SK-N-SH (cell line): Measurements from ENCODE around the gene ACCS. TPM values are rescaled to one million over a fixed set of nuclear protein-coding genes. Genes with fewer than 3 reads are reported as not detected.
A peak's percentile ranks its signal among the peaks of the same experiment; 100 is the strongest.

ENCODE experiments used
- CTCF ChIA-PET: fragments of 300-600, 350-600 bp; formaldehyde crosslinking; extraction: SDS; loops from one replicate; lab custom pipeline; 2021; lab: Yijun Ruan, JAX
- POLR2A ChIA-PET: fragments of 350-600 bp; sonication (Branson Sonifier 250); formaldehyde crosslinking; extraction: SDS; loops from one replicate; lab custom pipeline; 2020; ENCODE audit warnings: antibody characterized with exemption, inconsistent platforms; lab: Yijun Ruan, JAX
- DNase-seq: peaks from one replicate; pipeline ENCODE4 v3.0.0; 2012
- H2AFZ ChIP-seq: fragments of 200-600 bp; sonication (generic); 2 replicates; pipeline ENCODE4 v1.8.1; 2016; ENCODE audit warnings: antibody characterized with exemption, mild to moderate bottlenecking, low read depth
- H3F3A ChIP-seq: fragments of 200-600 bp; sonication (generic); replicated peaks from 2 replicates; pipeline ENCODE3; 2016; ENCODE audit warnings: antibody characterized with exemption, mild to moderate bottlenecking; ENCODE audit not compliant: insufficient read depth
- H3K27ac ChIP-seq, 2 experiments: fragments of 200-500 bp in 1 of 2; fragments of 200-600 bp in 1 of 2; sonication (Bioruptor generic) in 1 of 2; sonication (generic), shearing (Covaris generic) in 1 of 2; 2 replicates each; pipeline versions ENCODE4 v1.5.1 to v1.6.1; 2014 to 2016; ENCODE audit warnings: low read depth in 2 of 2, inconsistent platforms in 1 of 2, low read length in 1 of 2, mild to moderate bottlenecking in 1 of 2, mixed read lengths in 1 of 2
- H3K27me3 ChIP-seq: fragments of 200-600 bp; sonication (generic), shearing (Covaris generic); 2 replicates; pipeline ENCODE4 v1.6.1; 2016; ENCODE audit warnings: mixed run types; ENCODE audit not compliant: insufficient read depth
- H3K36me3 ChIP-seq, 2 experiments: fragments of 200-500 bp in 1 of 2; fragments of 200-600 bp in 1 of 2; sonication (Bioruptor generic) in 1 of 2; sonication (generic) in 1 of 2; replicated peaks in 1 of 2; 2 replicates each; pipeline versions ENCODE3 to v1.5.1; 2014 to 2016; ENCODE audit warnings: low read length in 1 of 2, mild to moderate bottlenecking in 1 of 2; ENCODE audit not compliant: insufficient read depth in 2 of 2, control insufficient read depth in 1 of 2
- H3K4me1 ChIP-seq, 2 experiments: fragments of 200-500 bp in 1 of 2; fragments of 200-600 bp in 1 of 2; sonication (Bioruptor generic) in 1 of 2; sonication (generic), shearing (Covaris generic) in 1 of 2; 2 replicates each; pipeline versions ENCODE4 v1.5.1 to v1.6.1; 2014 to 2016; ENCODE audit warnings: low read depth in 1 of 2, low read length in 1 of 2, mixed run types in 1 of 2; ENCODE audit not compliant: insufficient read depth in 2 of 2, control insufficient read depth in 1 of 2
- H3K4me2 ChIP-seq: fragments of 200-600 bp; sonication (generic), shearing (Covaris generic); 2 replicates; pipeline ENCODE4 v1.6.1; 2017; ENCODE audit warnings: mixed run types
- H3K4me3 ChIP-seq, 2 experiments: fragments of 200-500 bp in 1 of 2; fragments of 200-600 bp in 1 of 2; sonication (Bioruptor generic) in 1 of 2; sonication (generic), shearing (Covaris generic) in 1 of 2; 2 replicates each; pipeline versions ENCODE4 v1.5.1 to v1.8.1; 2014 to 2016; ENCODE audit warnings: low read depth in 2 of 2, inconsistent platforms in 1 of 2, low read length in 1 of 2, mild to moderate bottlenecking in 1 of 2, mixed read lengths in 1 of 2, moderate library complexity in 1 of 2
- H3K79me2 ChIP-seq: fragments of 200-600 bp; sonication (generic); 2 replicates; pipeline ENCODE4 v1.8.1; 2017; ENCODE audit warnings: mild to moderate bottlenecking; ENCODE audit not compliant: insufficient read depth
- H3K9ac ChIP-seq: fragments of 200-600 bp; sonication (generic); 2 replicates; pipeline ENCODE4 v1.6.1; 2017; ENCODE audit warnings: mixed run types
- H3K9me2 ChIP-seq: fragments of 200-600 bp; sonication (generic); 2 replicates; pipeline ENCODE4 v1.6.1; 2017; ENCODE audit warnings: mixed run types
- H3K9me3 ChIP-seq: fragments of 200-600 bp; sonication (generic); 2 replicates; pipeline ENCODE4 v1.6.1; 2017; ENCODE audit warnings: mixed run types, mild to moderate bottlenecking, moderate library complexity
- H4K20me1 ChIP-seq: fragments of 200-600 bp; sonication (generic); 2 replicates; pipeline ENCODE4 v1.6.1; 2017; ENCODE audit warnings: mild to moderate bottlenecking, mixed run types; ENCODE audit not compliant: insufficient read depth
- CHD2 ChIP-seq: fragments of 150-350 bp; IDR thresholded peaks from 2 replicates; pipeline ENCODE4 v1.6.1; 2018; ENCODE audit warnings: low read length; ENCODE audit not compliant: partially characterized antibody
- ELF1 ChIP-seq: IDR thresholded peaks from 2 replicates; pipeline ENCODE4 v1.4.0; 2012
- JUND ChIP-seq: IDR thresholded peaks from 2 replicates; pipeline ENCODE4 v1.4.0; 2012
- POLR2AphosphoS5 ChIP-seq: IDR thresholded peaks from 2 replicates; pipeline ENCODE4 v1.6.1; 2012; ENCODE audit warnings: low read depth, low read length
- RAD21 ChIP-seq: IDR thresholded peaks from 2 replicates; pipeline ENCODE4 v1.6.1; 2012; ENCODE audit warnings: mild to moderate bottlenecking, low read length
- RFX5 ChIP-seq: IDR thresholded peaks from 2 replicates; pipeline ENCODE4 v1.6.1; 2012; ENCODE audit warnings: mild to moderate bottlenecking, improper control_type of control experiment, low read length
- SIN3A ChIP-seq: IDR thresholded peaks from 2 replicates; pipeline ENCODE4 v1.6.1; 2012; ENCODE audit warnings: low read depth, mild to moderate bottlenecking, low read length, moderate library complexity, borderline replicate concordance
- SMC3 ChIP-seq: IDR thresholded peaks from 2 replicates; pipeline ENCODE4 v1.6.1; 2012; ENCODE audit warnings: low read depth, low read length, improper control_type of control experiment
- WGBS: methylation state at CpG from one replicate; pipeline ENCODE4 v1.1.6; 2017; ENCODE audit warnings: low lambda C conversion rate; 5-methylcytosine and 5-hydroxymethylcytosine counted together
- polyA plus RNA-seq, 3 experiments: library from polyadenylated mRNA; depleted of rRNA; stranded (reverse); fragments of >200 nt; gene quantifications; 2 replicates each; pipeline ENCODE4 v1.2.3, GENCODE V29; 2012
- TF ChIP-seq, protein P1 (sequence below): IDR thresholded peaks from 2 replicates; pipeline ENCODE4 v1.4.0; 2012; ENCODE audit warnings: low read depth, borderline replicate concordance
- TF ChIP-seq, protein P2 (sequence below): fragments of 150-350 bp; IDR thresholded peaks from 2 replicates; pipeline ENCODE4 v1.6.1; 2017; ENCODE audit warnings: antibody characterized with exemption, low read length, low read depth, borderline replicate concordance

Gene ACCS
- polyA plus RNA-seq, 1 of the 3 experiments (the other 2 are of a cell fraction): 28.5 TPM

DNA sequence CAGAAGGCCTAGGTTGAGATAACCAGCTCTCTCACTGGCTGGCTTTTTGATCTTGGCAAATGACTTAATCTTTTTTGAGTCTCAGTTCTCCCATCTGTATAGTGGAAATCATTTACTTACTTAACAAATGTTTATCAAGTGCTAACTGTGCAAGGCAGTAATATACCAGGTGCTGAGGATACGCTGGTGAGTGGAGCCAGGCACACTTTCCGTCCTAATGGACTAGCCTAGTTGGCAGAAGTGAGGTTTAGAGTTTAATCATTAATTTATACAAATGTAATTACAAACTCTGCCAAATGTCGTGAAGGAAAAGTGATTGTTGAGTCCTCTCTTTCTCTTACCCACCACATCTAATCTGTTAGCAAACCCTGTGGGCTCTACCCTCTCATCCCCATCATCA, 62.7 kb downstream of the ACCS start:
- peaks cover 32 to 68% of the 10 kb centered on the region in 2 experiments for H3K36me3 ChIP-seq
- CTCF ChIA-PET: interaction anchor here (1.5 kb wide), 1 partner anchor 18 kb away, joined by 8 read pairs; no protein-coding TSS in a partner anchor
- WGBS: 75% methylated on average over 3 of the region's 3 CpGs
- H3K9me3 ChIP-seq: no peaks in the 10 kb centered on the region
- peaks cover 7 to 9% of the 10 kb centered on the region in 2 experiments; a peak in 2 of 4 replicates for H3K4me1 ChIP-seq
- no peak for TF ChIP-seq POLR2AphosphoS5
- TF ChIP-seq ELF1: no peak
- TF ChIP-seq, protein P1, sequence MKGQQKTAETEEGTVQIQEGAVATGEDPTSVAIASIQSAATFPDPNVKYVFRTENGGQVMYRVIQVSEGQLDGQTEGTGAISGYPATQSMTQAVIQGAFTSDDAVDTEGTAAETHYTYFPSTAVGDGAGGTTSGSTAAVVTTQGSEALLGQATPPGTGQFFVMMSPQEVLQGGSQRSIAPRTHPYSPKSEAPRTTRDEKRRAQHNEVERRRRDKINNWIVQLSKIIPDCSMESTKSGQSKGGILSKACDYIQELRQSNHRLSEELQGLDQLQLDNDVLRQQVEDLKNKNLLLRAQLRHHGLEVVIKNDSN: no peak
- TF ChIP-seq, protein P2, sequence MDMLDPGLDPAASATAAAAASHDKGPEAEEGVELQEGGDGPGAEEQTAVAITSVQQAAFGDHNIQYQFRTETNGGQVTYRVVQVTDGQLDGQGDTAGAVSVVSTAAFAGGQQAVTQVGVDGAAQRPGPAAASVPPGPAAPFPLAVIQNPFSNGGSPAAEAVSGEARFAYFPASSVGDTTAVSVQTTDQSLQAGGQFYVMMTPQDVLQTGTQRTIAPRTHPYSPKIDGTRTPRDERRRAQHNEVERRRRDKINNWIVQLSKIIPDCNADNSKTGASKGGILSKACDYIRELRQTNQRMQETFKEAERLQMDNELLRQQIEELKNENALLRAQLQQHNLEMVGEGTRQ: no peak
- TF ChIP-seq JUND: no peak
- no peak for TF ChIP-seq CHD2
- H3K79me2 ChIP-seq: no peaks in the 10 kb centered on the region
- H2AFZ ChIP-seq: no peak overlapping the region
- POLR2A ChIA-PET: no interaction called here
- no peak overlapping the region for H3K27ac ChIP-seq
- no peaks in the 10 kb centered on the region for H3F3A ChIP-seq
- no peaks in the 10 kb centered on the region for H3K27me3 ChIP-seq
- DNase-seq: no peak
- H3K9me2 ChIP-seq: no peaks in the 10 kb centered on the region
- no peak overlapping the region for H3K4me2 ChIP-seq
- no peaks in the 10 kb centered on the region for H4K20me1 ChIP-seq
- no peak overlapping the region for H3K9ac ChIP-seq
- no peak overlapping the region for H3K4me3 ChIP-seq

DNA sequence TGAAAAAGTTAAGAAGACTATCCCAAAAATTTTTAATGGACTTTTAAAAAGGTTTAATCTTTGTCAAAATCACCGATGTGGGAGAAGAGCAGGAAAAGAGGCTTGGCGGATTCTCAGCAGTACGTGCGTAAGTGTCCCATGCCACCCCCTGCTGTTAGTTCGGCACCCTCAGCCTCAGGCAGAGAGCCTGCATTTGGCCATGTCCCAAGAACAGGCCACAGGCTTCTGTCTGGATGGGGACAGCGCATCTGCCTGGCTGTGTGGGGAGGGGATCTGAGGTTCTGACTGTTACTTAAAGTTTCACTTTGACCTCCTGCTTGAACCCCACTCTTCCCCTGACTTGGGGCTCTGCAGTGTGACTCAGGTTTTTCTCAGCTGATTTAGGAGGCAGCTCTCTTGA, 64.7 kb downstream of the ACCS start:
- Histone ChIP-seq H3K79me2 (no peaks in the 10 kb centered on the region), H3F3A (no peaks in the 10 kb centered on the region), H3K4me3 (no peak overlapping the region), H3K9me2 (no peaks in the 10 kb centered on the region), H4K20me1 (no peaks in the 10 kb centered on the region), H3K9me3 (no peaks in the 10 kb centered on the region), H3K27ac (no peak overlapping the region), H3K4me2 (no peak overlapping the region), H2AFZ (no peak overlapping the region), H3K9ac (no peak overlapping the region), H3K27me3 (no peaks in the 10 kb centered on the region), H3K36me3 (peaks cover 31 to 64% of the 10 kb centered on the region in 2 experiments), H3K4me1 (peaks cover 7 to 9% of the 10 kb centered on the region in 2 experiments; a peak in 2 of 4 replicates)
- POLR2A ChIA-PET: no interaction called here
- CTCF ChIA-PET: interaction anchor here (0.9 to 5.8 kb wide), 9 partner anchors 9 to 407 kb away, joined by 3 to 49 read pairs (median 22); partner anchors contain the start of gene EXT2
- WGBS: 74% methylated on average over 6 of the region's 6 CpGs
- DNase-seq: peak; percentile 55
- peak; percentile 44; the same call in 1 of the 2 replicates for TF ChIP-seq SMC3
- peak; percentile 35 for TF ChIP-seq RAD21
- no peak for TF ChIP-seq SIN3A
- no peak for TF ChIP-seq RFX5
